ENCODE measurements around the gene MMEL1. TPM values are rescaled to one million over a fixed set of nuclear protein-coding genes. Genes with fewer than 3 reads are reported as not detected.

MMEL1 gene
- total and polyA plus RNA-seq, 2 of the 13 experiments (the other 11 are each of a cell fraction or from before 2014, with no cell fraction given): 0.48 TPM; not detected in 1

DNA sequence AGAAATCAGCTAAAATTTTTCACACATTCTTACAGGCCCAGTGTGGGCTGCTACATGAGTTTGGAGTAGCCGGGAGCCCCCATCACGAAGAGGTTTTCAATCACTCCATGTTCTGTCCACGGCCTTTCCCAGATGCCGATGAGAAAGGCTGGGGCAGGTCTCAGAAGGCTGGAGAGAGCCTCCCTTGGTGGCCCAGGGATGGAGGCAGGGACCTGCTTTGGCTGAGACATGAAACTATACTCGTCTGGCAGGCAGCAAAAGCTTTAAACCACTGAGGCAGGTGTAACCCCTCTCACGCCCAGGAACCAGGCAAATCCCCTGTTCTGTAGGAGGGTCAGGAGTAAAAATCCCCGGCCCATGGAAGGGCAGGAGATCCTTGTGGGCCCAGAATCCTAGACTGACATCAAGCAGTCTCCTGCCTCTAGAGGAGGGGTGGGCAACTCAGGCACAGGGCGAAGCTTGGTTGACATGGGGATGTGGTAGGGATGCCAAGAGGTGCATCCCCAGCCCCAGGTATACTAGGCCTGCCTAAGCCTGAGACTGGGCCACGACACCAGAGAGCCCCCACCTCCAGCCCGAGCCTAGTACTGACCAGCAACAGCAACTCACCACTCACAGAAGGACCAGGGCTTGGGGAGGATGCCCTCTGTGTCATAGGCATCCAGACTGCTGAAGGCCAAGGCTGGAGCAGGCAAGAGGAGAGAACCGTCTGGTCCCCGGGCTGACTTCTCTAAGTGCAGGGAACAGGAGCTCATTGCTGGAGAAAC is 9.1 kb downstream of the MMEL1 start:
- H3K4me3 ChIP-seq (replicated peaks in 1 of 3; ENCODE audit: insufficient read depth in 1 of 3, low read depth in 2 of 3, low read length in 3 of 3): no peak overlapping the region
- no peaks in the 10 kb centered on the region for H3K79me2 ChIP-seq (ENCODE audit: insufficient read depth, low read length)
- DNase-seq (ENCODE audit: low spot score) (no peak), ATAC-seq (no peak), FAIRE-seq (no peak)
- H3K9me3 ChIP-seq (ENCODE audit: low read length): no peaks in the 10 kb centered on the region
- H3K9ac ChIP-seq (ENCODE audit: insufficient read depth, low read depth, low read length): no peak overlapping the region
- no peaks in the 10 kb centered on the region for H4K20me1 ChIP-seq (ENCODE audit: insufficient read depth, low read length)
- no peak overlapping the region for H3K4me2 ChIP-seq (ENCODE audit: low read depth, low read length)
- H3K27me3 ChIP-seq (ENCODE audit: control insufficient read depth in 1 of 2, insufficient read depth in 2 of 2, low read length in 2 of 2): peaks cover 8 to 65% of the 10 kb centered on the region in 2 experiments
- no TSS peak for BruUV-seq (replicated peaks)
- CTCF ChIA-PET (ENCODE audit: low intra/inter-chr PET ratio, low total read pairs): no interaction called here
- intact Hi-C loops (cut with micrococcal nuclease; ENCODE audit: unreplicated experiment): no loop called here
- no peaks in the 10 kb centered on the region for H3K36me3 ChIP-seq (replicated peaks in 1 of 2; ENCODE audit: control insufficient read depth in 1 of 2, insufficient read depth in 2 of 2, low read length in 2 of 2)
- POLR2A ChIA-PET: no interaction called here
- in situ Hi-C loops (cut with HindIII; ENCODE audit: extremely low pct_ligation_motif_present, low pct_unique_long_range_greater_than_20kb): no loop called here
- H3K27ac ChIP-seq (ENCODE audit: extremely low read length, insufficient read depth, low read length): no peak overlapping the region
- H2AFZ ChIP-seq (ENCODE audit: low read length): no peak overlapping the region
- no peaks in the 10 kb centered on the region for H3K4me1 ChIP-seq (ENCODE audit: insufficient read depth, low read length)
- TF ChIP-seq, protein P1, sequence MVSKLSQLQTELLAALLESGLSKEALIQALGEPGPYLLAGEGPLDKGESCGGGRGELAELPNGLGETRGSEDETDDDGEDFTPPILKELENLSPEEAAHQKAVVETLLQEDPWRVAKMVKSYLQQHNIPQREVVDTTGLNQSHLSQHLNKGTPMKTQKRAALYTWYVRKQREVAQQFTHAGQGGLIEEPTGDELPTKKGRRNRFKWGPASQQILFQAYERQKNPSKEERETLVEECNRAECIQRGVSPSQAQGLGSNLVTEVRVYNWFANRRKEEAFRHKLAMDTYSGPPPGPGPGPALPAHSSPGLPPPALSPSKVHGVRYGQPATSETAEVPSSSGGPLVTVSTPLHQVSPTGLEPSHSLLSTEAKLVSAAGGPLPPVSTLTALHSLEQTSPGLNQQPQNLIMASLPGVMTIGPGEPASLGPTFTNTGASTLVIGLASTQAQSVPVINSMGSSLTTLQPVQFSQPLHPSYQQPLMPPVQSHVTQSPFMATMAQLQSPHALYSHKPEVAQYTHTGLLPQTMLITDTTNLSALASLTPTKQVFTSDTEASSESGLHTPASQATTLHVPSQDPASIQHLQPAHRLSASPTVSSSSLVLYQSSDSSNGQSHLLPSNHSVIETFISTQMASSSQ (IDR thresholded peaks at IDR 0.05; ENCODE audit: low read depth): no peak
- TF ChIP-seq, protein P1 (CRISPR knock-in tag; IDR thresholded peaks at IDR 0.05; ENCODE audit: borderline replicate concordance): no peak
- TF ChIP-seq MBD4 (IDR thresholded peaks at IDR 0.05; ENCODE audit: borderline replicate concordance, low read length): no peak
- 22% methylated on average over 6 of the region's 12 CpGs for WGBS (ENCODE audit: low lambda C conversion rate)

Measured in HepG2 (cell line).